ENCODE measurements around the gene HSP90AA1.

- no peak for TF ChIP-seq CTCF (IDR thresholded peaks at IDR 0.05; ENCODE audit: low read depth, low read length)
- no peak for TF ChIP-seq EZH2phosphoT487 (IDR thresholded peaks at IDR 0.05; ENCODE audit: low read depth)
These were observed 5.4 kb downstream of the HSP90AA1 start for GRCh38 chr14:102081231-102082080.
